NCI-H524 treated with DMSO at 0.1 percent for 48 hours (cell line): Measurements from ENCODE around the gene GALNT6.

ENCODE experiments used
- DNase-seq: peaks from one replicate; lab custom pipeline; 2025; lab: John Stamatoyannopoulos, UW

The GALNT6 gene

DNA sequence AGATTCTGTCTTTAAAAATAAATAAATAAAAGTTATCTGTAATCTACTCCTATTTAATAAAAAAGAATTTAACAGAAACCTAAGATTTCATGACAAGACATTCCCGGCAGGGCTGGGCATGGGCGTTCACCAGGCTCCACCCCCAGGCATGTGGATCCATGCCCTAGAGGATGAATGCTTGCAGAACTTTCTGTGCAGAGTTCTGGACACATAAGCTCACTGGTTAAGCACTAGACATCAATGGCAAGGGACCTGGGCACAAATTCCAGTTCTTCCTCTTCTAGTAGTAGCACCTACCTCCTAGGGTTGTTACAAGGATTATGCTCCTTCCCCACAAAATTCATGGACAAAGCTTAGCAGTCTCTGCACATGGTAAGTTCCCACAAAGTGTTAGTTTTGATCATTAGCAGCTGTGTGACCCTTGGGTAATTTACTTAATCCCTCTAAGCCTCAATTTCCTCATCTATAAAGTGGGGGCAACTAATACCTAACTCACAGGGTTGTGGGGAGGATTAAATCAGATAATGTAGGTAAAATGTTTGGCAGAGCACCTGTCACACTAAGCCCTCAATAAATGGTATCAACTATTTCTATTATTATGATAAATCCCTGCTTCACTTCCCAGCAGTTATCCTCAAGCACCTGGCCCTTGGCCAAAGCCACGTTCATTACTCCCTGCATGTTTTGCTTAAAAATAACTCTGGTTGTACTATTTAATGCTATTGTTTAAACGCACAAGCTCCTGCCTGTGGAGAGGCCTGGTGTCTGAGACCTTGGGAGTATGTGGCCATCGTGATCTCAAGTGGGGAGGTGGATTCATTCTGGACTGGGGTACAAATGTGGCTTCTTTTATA lies 9.8 kb downstream of the GALNT6 start:
- DNase-seq = peak; percentile 58

DNA sequence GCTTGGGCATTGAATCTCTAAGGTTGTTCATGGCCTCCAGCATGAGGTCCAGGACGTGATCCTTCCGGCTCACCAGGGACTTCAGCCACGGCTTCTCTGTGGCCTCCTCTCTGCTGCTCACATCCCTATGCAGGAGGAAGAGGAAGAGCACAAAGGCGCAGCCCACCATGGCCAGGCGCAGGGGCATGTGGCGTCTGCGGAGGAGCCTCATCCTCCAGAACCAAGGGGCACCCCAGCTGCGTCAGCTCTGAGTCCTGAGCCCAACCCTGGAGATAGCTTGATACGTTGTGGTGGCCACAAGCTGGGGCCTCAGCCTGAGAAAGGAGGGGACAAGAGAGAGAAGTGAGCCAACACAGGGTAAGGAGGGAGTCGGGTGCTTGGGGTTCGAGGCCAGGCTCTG lies 11.6 kb downstream of the GALNT6 start:
- DNase-seq = no peak

- no peak for DNase-seq
Measured at GRCh38 chr12:51378749-51379148, 12.5 kb downstream of the GALNT6 start.

- DNase-seq = peak; percentile 24
Measured at GRCh38 chr12:51377099-51377984, 13.9 kb downstream of the GALNT6 start.

GRCh38 chr12:51374856-51375255 lies 16.4 kb downstream of the GALNT6 start:
- DNase-seq = no peak

GRCh38 chr12:51374361-51374760 lies 16.8 kb downstream of the GALNT6 start:
- DNase-seq = no peak

- no peak for DNase-seq
Measured at GRCh38 chr12:51373187-51373586, 18.0 kb downstream of the GALNT6 start.

DNA sequence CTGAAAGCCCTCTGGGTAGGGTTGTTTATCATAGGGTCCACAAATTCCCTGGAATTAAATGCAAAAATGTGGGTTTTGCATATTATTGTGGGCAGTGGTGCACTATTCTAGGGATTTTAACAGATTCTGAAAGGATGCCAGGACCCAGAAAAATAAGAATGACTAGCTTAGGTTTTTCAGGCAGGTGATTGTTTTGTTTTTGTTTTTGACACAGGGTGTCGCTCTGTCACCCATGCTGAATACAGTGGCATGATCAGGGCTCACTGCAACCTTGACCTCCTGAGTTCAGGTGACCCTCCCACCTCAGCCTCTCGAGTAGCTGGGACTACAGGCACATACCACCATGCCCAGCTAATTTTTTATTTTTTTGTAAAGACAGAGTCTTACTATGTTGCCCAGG lies 19.2 kb downstream of the GALNT6 start:
- no peak for DNase-seq

DNA sequence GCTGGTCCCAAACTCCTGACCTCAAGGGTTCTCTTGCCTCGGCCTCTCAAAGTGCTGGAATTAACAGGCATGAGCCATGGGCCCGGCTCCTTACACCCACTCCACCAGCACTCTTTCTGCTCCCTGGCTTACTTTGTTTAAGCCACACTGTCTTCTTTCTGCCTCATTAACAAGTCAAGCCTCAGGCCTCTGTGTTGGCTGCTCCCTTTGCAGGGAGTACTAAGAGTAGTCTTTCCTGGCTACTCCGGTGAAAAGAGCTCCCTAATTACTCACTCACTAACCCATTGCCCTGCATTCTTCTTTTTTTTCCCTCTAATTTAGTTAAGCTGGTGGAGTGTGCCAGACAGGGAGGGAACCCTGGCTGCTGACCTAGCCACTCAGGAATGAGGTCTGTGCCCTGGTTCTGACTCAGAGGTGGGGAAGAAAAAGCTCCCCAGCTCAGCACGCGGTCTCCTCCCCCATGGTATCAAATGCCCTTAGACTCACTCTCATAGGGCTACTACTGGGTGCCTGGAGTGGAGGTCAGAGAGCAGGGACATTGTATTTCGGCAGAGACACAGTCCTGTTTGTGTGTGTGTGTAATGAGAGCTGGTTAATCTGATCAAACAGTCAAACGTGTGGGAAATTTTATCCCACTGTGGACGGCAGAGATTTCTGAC lies 19.8 kb downstream of the GALNT6 start:
- no peak for DNase-seq

DNA sequence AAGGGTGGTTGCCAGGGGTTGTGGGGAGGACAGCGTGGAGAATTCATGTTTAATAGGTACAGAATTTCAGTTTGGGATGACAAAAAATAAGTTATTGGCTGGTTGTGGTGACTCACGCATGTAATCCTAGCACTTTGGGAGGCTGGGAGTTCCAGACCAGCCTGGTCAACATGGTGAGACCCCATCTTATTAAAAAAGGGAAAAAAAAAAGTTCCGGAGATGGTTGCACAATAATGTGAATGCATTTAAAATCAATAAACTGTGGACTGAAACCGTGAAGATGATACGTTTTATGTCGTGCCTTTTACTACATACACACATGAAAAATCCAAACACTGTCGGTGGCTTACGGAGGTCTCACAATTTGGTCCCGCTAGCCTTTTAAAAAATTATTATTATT lies 20.5 kb downstream of the GALNT6 start:
- no peak for DNase-seq

DNA sequence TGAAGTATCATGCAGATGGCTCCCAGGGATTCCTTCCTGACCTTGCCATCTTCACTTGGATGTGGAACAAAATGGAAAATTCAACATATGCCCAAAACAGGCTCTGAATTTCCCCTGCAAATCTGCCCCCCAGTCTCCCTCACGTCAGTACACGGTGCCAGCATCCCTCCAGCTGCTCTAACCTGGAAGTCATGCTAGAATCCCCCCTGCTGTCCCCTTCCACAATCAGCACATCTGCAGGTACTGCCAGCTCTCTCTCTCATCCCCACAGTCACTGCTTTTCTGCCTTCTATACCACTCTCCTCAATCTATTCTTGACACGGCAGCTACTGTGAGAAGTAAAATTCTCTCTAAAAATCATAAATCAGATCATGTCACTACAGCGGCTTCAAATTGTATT lies 21.6 kb downstream of the GALNT6 start:
- DNase-seq = no peak

DNA sequence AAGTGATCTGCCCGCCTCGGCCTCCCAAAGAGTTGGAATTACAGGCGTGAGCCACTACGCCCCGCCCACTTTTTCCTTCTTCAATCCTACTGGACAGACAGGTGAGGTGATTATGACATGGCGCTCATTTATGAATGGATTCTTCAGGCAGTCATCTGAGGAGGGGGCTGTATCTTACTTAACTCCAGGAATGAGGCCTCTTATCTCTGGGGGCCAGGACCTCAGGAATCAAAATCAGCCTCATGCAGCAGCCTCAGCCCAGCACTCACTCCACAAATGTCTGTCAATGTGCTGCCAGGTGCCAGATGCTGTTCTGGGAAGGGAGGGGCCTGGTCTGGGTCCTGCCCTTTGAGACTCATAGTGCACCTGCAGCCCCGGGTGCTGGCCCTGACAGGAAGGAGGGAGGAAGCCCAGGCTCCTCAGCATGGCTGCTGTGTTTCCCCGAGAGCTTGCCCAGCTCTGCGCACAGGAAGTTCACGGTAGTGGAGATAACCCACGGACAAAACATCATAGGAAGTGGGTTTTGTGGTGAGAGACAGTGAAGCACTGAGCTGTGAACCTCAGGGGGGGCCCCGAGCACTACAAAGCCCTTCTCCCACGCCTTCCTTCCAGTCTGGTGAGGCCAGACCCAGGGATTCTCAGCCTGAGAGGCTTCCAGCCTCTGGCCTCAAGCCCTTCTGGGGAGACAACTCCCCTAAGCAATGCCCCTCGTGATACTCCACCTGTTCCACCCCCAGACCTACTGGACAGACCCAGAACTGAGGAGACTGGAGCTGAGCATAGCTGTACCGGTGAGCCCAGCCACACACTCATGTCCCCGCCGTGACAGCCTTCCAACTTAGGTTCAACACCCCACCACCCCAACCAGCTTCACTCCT lies 22.3 kb downstream of the GALNT6 start:
- no peak for DNase-seq

GRCh38 chr12:51365276-51365675 lies 25.9 kb downstream of the GALNT6 start:
- no peak for DNase-seq

GRCh38 chr12:51364001-51364400 lies 27.2 kb downstream of the GALNT6 start:
- no peak for DNase-seq

- DNase-seq = no peak
Measured at GRCh38 chr12:51362747-51363342, 28.4 kb downstream of the GALNT6 start.

DNA sequence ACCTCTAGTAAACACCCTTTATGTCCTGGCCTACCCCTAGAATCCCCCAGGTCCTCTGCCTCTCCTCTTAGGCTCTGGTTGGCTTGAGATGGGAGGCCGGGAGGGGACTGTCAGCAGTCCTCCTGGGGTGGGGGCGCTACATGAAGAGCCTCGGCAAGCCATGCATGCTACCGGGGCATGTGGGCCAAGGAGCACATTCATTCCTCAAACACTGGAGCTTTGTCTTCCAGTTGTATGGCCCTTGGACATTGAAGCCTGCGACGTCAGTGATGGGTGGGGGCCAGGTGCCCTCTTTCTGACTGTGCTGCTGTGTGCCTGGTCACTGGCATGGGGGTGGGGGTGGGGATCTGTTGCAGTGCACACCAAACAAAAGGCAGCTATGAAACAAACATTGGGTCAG lies 28.9 kb downstream of the GALNT6 start:
- no peak for DNase-seq

- DNase-seq = no peak
Measured at GRCh38 chr12:51361161-51362016, 29.8 kb downstream of the GALNT6 start.

DNA sequence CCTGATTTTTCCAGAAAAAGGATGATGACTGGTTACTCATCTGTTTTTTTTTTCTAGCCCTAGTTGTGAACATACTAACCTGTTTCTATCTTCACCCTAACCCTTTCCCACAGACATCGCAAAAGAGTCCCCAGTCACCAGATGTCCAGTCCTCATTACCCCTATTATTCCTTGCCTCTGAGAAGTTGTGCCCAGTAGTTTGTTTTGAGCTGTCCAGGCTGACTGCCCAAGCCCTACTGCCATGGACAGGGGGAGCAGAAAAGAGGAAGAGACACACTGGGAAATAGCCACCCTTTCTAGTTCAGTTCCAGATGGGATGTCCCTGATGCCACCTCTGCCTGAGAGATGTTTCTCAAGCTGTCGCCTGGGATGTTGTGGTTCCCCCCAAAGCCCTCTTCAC lies 30.9 kb downstream of the GALNT6 start:
- DNase-seq = no peak

- DNase-seq = no peak
Measured at GRCh38 chr12:51359851-51360250, 31.4 kb downstream of the GALNT6 start.

DNA sequence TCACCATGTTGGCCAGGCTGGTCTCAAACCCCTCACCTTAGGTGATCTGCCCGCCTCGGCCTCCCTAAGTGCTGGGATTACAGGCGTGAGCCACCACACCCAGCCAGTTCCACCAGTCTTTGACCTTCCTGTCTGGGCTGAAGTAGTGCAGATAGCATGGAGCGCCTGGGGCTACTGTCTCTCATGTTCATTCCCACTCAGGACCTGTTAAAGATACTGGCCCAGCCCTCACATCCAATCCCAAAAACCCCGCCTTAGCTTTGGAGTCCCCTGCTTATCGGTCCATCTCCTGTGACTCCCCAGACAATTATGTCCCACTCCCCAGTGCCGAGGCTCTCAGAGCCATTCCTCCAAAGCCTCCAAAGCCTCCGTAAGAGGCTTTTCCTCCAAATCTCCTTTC lies 32.7 kb downstream of the GALNT6 start:
- no peak for DNase-seq
